Fibroblast of lung (primary cell): Measurements from ENCODE around the gene CAMTA1. TPM values are rescaled to one million over a fixed set of nuclear protein-coding genes. Genes with fewer than 3 reads are reported as not detected.

Source experiments
- DNase-seq, 2 donors: peaks; one replicate each; pipeline versions ENCODE4 v3.0.0 to v3.0.0-alpha.2; 2010; ENCODE audit warnings: low read depth in 2 of 2
- H2AFZ ChIP-seq: 2 replicates; pipeline ENCODE4 v1.5.1; 2012; ENCODE audit warnings: low read length, control low read depth, inconsistent platforms
- H3K27ac ChIP-seq: 2 replicates; pipeline ENCODE4 v1.5.1; 2011; ENCODE audit warnings: low read length, control low read depth; ENCODE audit not compliant: insufficient read depth
- H3K27me3 ChIP-seq: 2 replicates; pipeline ENCODE4 v1.5.1; 2011; ENCODE audit warnings: mild to moderate bottlenecking, low read length; ENCODE audit not compliant: control insufficient read depth, insufficient read depth
- H3K36me3 ChIP-seq: 2 replicates; pipeline ENCODE4 v1.5.1; 2011; ENCODE audit warnings: low read length; ENCODE audit not compliant: control insufficient read depth, insufficient read depth
- H3K4me1 ChIP-seq: 2 replicates; pipeline ENCODE4 v1.5.1; 2011; ENCODE audit warnings: low read length; ENCODE audit not compliant: control insufficient read depth, insufficient read depth; ENCODE audit errors: extremely low read depth
- H3K4me2 ChIP-seq: 2 replicates; pipeline ENCODE4 v1.5.1; 2011; ENCODE audit warnings: low read length, control low read depth; ENCODE audit not compliant: insufficient read depth; ENCODE audit errors: extremely low read depth
- H3K4me3 ChIP-seq, 4 experiments: fragments of 200-600 bp in 1 of 4; sonication (generic) in 1 of 4; replicated peaks in 1 of 4; 2 replicates each; pipeline ENCODE4 v1.5.1; 2011 to 2016; ENCODE audit warnings: low read length in 4 of 4, low read depth in 3 of 4, mild to moderate bottlenecking in 3 of 4, control low read depth in 2 of 4, inconsistent platforms in 1 of 4, mixed read lengths in 1 of 4; ENCODE audit not compliant: insufficient read depth in 1 of 4; ENCODE audit errors: control extremely low read depth in 1 of 4
- H3K79me2 ChIP-seq: 2 replicates; pipeline ENCODE4 v1.5.1; 2012; ENCODE audit warnings: mild to moderate bottlenecking, low read length, inconsistent platforms; ENCODE audit not compliant: control insufficient read depth, insufficient read depth
- H3K9ac ChIP-seq: 2 replicates; pipeline ENCODE4 v1.5.1; 2011; ENCODE audit warnings: mild to moderate bottlenecking, low read length, control low read depth; ENCODE audit not compliant: insufficient read depth
- H3K9me3 ChIP-seq: 2 replicates; pipeline ENCODE4 v1.5.1; 2012; ENCODE audit warnings: low read depth, low read length; ENCODE audit not compliant: control insufficient read depth, insufficient read depth
- H4K20me1 ChIP-seq: 2 replicates; pipeline ENCODE4 v1.5.1; 2011; ENCODE audit warnings: low read length; ENCODE audit not compliant: control insufficient read depth, insufficient read depth; ENCODE audit errors: extremely low read depth
- CTCF ChIP-seq, 2 donors: IDR thresholded peaks in 1 of 2; conservative IDR thresholded peaks in 1 of 2; 1 replicate in 1 of 2; 2 replicates in 1 of 2; pipeline ENCODE4 v1.5.1; 2011 to 2012; ENCODE audit warnings: low read length in 2 of 2, control low read depth in 1 of 2, inconsistent platforms in 1 of 2, low read depth in 1 of 2, mild to moderate bottlenecking in 1 of 2
- EZH2 ChIP-seq: IDR thresholded peaks from 2 replicates; pipeline ENCODE4 v1.5.1; 2012; ENCODE audit warnings: low read length, control low read depth, mild to moderate bottlenecking; ENCODE audit errors: missing control alignments
- polyA plus RNA-seq, 2 donors: library from polyadenylated mRNA; depleted of rRNA in 1 of 2; stranded (reverse) in 1 of 2; unstranded in 1 of 2; fragments of >200 nt; gene quantifications; 2 replicates each; pipeline ENCODE4 v1.2.1, GENCODE V29; 2011 to 2012; ENCODE audit warnings: missing spikeins in 1 of 2
- total RNA-seq: library from RNA; depleted of rRNA; stranded (reverse); fragments of >200 nt; gene quantifications from 2 replicates; pipeline ENCODE4 v1.2.1, GENCODE V29; 2014

CAMTA1 gene
- total and polyA plus RNA-seq, 2 donors (not counting 1 experiment from before 2014, with no cell fraction given): 47.6 to 86.0 TPM

DNA sequence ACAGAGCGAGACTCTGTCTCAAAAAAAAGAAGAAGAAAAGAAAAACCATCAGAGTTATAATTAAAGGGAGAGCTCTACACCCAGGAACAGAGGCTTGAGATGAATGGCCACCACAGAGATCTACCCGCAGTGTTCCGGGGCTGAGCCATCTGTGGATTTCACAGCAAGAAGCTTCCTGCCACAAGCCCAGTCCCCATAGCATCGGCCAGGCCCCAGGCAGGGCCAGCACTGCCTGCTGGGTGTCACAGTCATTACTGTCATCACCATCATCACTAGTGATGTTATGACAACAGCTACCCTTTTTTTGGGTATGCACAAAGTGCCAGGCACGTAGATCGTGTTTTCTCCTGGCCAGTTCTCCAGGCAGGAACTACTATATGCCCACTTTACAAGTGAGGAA, 874.3 kb downstream of the CAMTA1 start:
- no peaks in the 10 kb centered on the region for H3K4me1 ChIP-seq
- no peaks in the 10 kb centered on the region for H3K27me3 ChIP-seq
- H3K9me3 ChIP-seq: no peaks in the 10 kb centered on the region
- no peaks in the 10 kb centered on the region for H3K79me2 ChIP-seq
- no peak for DNase-seq
- no peaks in the 10 kb centered on the region for H3K36me3 ChIP-seq
- no peak overlapping the region for H3K9ac ChIP-seq
- no peak overlapping the region for H3K4me2 ChIP-seq
- TF ChIP-seq EZH2: no peak
- no peak for TF ChIP-seq CTCF (conservative IDR thresholded peaks at IDR 0.05 in 1 of 2, IDR thresholded peaks at IDR 0.05 in 1 of 2; ENCODE audit: low read depth in 1 of 2, low read length in 2 of 2)
- no peak overlapping the region for H3K27ac ChIP-seq
- no peak overlapping the region for H2AFZ ChIP-seq
- no peaks in the 10 kb centered on the region for H4K20me1 ChIP-seq
- H3K4me3 ChIP-seq: no peak overlapping the region

DNA sequence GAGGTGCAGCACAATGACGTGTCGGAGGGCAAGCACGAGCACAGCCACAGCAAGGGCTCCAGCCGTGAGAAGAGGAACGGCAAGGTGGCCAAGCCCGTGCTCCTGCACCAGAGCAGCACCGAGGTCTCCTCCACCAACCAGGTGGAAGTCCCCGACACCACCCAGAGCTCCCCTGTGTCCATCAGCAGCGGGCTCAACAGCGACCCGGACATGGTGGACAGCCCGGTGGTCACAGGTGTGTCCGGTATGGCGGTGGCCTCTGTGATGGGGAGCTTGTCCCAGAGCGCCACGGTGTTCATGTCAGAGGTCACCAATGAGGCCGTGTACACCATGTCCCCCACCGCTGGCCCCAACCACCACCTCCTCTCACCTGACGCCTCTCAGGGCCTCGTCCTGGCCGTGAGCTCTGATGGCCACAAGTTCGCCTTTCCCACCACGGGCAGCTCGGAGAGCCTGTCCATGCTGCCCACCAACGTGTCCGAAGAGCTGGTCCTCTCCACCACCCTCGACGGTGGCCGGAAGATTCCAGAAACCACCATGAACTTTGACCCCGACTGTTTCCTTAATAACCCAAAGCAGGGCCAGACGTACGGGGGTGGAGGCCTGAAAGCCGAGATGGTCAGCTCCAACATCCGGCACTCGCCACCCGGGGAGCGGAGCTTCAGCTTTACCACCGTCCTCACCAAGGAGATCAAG, 878.3 kb downstream of the CAMTA1 start:
- Histone ChIP-seq H3K4me3 (no peak overlapping the region), H2AFZ (no peak overlapping the region), H4K20me1 (no peaks in the 10 kb centered on the region), H3K9me3 (no peaks in the 10 kb centered on the region), H3K27me3 (no peaks in the 10 kb centered on the region), H3K4me2 (no peak overlapping the region), H3K9ac (no peak overlapping the region), H3K79me2 (no peaks in the 10 kb centered on the region), H3K4me1 (no peaks in the 10 kb centered on the region), H3K27ac (no peak overlapping the region), H3K36me3 (no peaks in the 10 kb centered on the region)
- no peak for DNase-seq
- TF ChIP-seq EZH2 (no peak), CTCF (conservative IDR thresholded peaks at IDR 0.05 in 1 of 2, IDR thresholded peaks at IDR 0.05 in 1 of 2; ENCODE audit: low read depth in 1 of 2, low read length in 2 of 2) (no peak)

GRCh38 chr1:7664147-7664892, 879.1 kb downstream of the CAMTA1 start:
- Histone ChIP-seq H3K79me2 (no peaks in the 10 kb centered on the region), H2AFZ (no peak overlapping the region), H3K27me3 (no peaks in the 10 kb centered on the region), H3K27ac (no peak overlapping the region), H3K36me3 (no peaks in the 10 kb centered on the region), H3K4me3 (no peak overlapping the region), H3K9ac (no peak overlapping the region), H3K4me2 (no peak overlapping the region), H3K4me1 (no peaks in the 10 kb centered on the region), H4K20me1 (no peaks in the 10 kb centered on the region), H3K9me3 (no peaks in the 10 kb centered on the region)
- TF ChIP-seq CTCF (conservative IDR thresholded peaks at IDR 0.05 in 1 of 2, IDR thresholded peaks at IDR 0.05 in 1 of 2; ENCODE audit: low read depth in 1 of 2, low read length in 2 of 2): no peak
- DNase-seq: no peak
